Activated CD4-positive, alpha-beta T cell treated with anti-CD3 and anti-CD28 coated beads for 24 hours (primary cell): ENCODE measurements around the gene BMP8A.
"Not testable (repeated sequence)": the region's sequence is repeated elsewhere in the genome, so short reads cannot be mapped to it uniquely, and the experiment has no call there.

Experiments used
- DNase-seq, 2 donors: peaks; one replicate each; pipeline ENCODE4 v3.0.0-alpha.2; 2020; ENCODE audit warnings: low read depth in 2 of 2

The BMP8A gene

DNA sequence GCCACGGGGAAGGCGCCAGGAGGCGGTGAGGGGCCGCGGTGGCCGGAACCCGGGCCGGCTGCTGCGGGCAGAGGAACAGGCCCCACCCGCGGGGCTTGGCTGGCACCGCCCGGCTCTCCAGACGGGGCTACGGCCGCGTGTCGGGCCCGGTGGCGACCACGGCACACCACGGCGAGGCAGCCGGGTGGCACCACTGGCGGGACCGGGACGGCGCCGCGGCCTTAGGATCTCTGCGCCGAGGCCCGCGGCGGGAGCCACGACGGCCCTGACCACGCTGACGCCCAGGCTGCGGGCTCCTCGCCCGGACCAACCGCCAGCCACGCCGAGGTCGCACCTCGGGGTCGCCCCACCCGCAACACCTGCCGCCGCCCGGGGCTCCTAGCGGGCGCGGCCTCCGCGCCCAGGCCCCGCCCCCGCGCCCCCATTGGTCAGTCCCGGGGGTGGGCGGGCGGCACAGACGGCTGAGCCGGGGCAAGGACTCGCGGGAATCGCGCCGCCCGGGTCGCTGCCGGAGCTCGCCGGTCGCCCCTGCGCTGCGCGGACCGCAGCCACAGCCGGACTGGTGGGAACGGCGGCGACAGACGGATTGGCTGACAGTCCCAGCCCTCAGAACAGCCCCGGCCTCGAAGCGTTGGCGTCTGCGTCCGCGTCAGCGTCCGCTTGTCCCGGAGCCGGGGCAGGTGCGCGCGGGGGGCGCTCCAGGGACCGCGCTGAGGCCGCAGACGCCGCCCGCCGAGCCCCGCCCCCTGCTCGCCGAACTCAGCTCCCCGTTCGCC lies at the start of gene BMP8A:
Gene BMP8A (plus strand): TSS at position 491 of the 776 bp plus-strand sequence. CDS start 356 bp downstream, outside the sequence.
- peak; percentile 49 to 50 for DNase-seq

- no peak for DNase-seq
Observed at GRCh38 chr1:39441797-39442196, 49.6 kb upstream of the BMP8A start.

DNA sequence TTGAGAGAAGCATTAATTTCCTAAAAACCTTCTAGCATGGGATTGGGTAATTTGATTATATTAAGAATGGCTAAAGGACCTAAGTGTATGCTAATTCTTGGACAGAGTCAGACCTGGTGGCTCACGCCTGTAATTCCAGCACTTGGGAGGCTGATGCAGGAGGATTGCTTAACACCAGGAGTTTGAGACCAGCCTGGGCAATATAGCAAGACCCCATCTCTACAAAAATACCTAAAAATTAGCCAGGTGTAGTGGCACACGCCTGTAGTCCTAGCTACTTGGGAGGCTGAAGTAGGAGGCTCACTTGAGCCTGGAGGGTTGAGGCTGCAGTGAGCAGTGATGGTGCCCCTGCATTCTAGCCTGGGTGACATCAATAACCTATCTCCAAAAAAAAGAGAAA lies 45.9 kb upstream of the BMP8A start:
- DNase-seq, result no peak

DNA sequence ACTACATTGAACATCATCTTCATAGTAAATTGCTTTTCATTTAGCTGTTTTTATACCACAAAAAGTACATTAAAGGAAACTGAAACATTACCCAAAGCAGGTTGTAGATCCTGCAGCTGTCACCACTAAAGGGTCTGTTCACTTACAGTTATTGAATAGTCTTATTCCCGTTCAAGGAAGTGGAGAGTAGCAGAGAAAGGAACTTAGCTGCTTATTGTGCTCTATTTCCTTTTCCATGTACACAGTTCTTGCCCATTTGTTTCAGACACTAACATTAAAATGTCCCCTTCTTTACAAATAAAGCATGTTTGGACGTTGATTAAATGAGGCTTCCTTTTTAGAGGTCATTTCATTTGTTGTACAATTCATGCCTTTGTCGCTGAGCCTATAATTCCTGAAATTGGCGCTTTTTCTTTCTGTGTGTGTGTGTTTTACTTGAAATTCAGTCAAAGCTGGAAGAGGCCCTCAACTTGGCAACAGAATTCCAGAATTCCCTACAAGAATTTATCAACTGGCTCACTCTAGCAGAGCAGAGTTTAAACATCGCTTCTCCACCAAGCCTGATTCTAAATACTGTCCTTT lies 44.4 kb upstream of the BMP8A start:
- DNase-seq, result no peak

- DNase-seq, result not testable (repeated sequence)
Observed at GRCh38 chr1:39450041-39450440, 41.4 kb upstream of the BMP8A start.

DNA sequence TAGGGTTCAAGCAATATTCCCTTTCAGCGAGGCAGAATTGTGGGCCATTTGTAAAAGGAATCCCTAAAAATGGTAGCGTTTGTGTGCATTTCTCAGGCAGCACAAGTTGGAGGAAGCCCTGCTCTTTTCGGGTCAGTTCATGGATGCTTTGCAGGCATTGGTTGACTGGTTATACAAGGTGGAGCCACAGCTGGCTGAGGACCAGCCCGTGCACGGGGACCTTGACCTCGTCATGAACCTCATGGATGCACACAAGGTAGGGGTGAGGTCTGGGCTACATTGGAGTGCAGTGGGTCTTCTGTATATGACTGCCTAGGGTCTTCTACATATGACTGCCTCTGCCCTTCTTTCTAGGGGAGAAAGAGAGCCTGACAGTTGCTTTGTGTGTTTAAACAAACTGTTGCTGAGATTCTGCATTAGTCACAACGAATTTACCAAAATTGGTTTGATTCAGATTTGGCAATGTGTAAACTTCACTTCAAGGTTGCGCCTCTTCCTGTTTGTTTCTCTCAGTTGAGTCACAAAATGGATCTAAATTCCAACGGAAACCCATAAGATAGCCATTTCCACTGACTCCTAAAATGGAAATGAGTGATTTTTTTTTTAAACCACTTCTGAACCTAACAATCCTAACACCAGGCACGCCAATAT lies 40.4 kb upstream of the BMP8A start:
- DNase-seq, result no peak

DNA sequence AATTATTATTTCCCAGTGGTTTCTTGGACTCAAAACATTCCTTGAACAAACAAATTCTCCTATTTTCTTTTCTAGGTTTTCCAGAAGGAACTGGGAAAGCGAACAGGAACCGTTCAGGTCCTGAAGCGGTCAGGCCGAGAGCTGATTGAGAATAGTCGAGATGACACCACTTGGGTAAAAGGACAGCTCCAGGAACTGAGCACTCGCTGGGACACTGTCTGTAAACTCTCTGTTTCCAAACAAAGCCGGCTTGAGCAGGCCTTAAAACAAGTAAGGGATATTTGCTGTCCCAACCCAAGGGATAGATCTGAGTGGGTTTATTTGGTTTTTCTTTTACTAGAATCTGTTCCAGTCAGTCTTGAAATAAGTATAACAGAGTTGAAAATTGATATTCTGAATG lies 39.4 kb upstream of the BMP8A start:
- no peak for DNase-seq

- DNase-seq, result no peak
Observed at GRCh38 chr1:39452540-39452939, 38.9 kb upstream of the BMP8A start.

- no peak for DNase-seq
Observed at GRCh38 chr1:39453603-39454002, 37.8 kb upstream of the BMP8A start.

GRCh38 chr1:39458991-39459390 lies 32.4 kb upstream of the BMP8A start:
- no peak for DNase-seq

GRCh38 chr1:39462074-39462473 lies 29.4 kb upstream of the BMP8A start:
- DNase-seq, result no peak

DNA sequence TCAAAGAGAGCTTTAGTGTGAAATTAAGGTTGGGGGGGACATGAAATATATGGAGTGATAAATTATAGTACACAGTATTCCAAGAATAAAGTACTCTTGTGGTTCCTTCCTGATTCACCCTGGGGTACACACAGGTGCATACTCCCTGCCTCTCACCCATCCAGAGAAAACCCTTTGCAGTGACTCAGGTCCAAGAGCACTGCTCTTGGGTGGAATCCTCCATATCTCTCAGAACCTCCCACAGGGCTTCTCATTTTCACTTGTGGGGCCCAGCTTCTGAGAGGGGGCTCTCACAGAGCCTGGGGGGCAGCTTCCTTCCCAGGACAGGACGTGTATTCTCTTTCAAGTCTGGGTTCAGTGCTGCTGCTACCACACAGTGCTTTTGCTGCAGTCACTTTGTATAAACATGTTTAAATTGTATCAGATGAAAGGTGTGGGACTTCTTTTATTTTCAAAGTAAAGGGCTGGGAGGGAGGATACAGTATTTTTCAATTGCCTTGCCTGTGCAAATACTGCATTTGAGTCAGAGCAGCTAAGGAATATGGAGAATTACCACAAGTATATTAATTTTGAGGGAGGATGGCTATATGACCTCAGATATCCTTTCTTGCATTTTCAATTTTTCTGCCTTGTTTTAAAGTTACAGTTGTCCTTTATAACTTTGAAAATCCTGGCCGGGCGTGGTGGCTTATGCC lies 24.9 kb upstream of the BMP8A start:
- DNase-seq, result no peak

DNA sequence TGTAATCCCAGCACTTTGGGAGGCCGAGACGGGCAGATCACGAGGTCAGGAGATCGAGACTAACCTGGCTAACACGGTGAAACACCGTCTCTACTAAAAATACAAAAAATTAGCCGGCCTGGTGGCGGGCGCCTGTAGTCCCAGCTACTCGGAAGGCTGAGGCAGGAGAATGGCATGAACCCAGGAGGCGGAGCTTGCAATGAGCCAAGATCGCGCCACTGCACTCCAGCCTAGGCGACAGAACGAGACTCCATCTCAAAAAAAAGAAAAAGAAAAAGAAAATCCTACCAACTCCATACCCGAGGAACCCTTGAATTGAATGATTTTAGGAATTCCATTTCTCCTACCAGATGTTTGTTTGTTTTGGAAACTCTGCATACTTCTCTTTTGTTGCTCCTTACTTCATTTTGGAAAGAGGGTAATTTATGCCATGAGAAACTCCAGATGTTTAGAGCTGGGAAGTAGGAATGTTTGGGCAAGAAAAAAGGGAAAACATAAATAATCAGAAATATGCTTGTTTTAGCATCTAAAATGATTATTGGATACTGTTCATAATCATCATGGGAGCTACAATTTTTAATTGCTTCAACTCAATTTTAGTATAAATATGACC lies 24.2 kb upstream of the BMP8A start:
- not testable (repeated sequence) for DNase-seq

DNA sequence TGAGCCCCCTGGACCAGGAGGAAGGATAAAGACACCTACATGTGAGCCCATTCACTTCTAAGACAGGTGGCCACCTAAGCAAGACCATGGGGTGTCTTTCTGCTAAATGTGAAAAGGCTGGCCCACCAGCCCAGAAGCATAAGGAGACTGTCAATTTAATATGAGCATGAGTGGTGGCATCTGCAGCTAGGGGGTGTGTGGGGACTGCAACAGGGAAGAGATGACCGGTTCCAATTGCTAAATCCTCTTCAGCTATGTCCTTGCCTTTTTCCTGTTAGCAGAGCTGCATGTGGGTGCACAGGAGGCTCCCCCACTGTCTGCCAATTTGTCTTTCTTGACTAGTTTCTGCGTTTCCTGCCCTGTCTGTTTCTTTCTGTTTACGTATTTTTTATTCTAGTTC lies 22.3 kb upstream of the BMP8A start:
- no peak for DNase-seq

DNA sequence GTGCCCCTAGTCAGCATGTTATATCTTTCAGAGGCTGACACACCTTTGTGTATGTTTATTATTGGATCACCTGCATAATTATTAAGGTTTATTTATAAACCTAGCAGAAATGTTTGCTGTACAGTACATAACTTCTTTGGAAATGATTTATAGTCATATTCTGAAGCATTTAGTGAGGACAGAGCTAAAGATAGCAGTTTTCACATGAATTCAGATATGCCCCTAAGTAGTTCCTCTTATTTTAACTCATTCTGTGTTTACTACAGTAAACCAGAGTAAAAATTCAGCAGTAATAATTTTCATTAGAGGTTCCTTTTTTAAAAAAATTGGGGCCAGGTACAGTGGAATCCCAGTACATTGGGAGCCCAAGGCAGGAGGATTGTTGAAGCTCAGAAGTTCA lies 21.4 kb upstream of the BMP8A start:
- no peak for DNase-seq

- DNase-seq, result no peak
Observed at GRCh38 chr1:39472826-39473225, 18.6 kb upstream of the BMP8A start.

DNA sequence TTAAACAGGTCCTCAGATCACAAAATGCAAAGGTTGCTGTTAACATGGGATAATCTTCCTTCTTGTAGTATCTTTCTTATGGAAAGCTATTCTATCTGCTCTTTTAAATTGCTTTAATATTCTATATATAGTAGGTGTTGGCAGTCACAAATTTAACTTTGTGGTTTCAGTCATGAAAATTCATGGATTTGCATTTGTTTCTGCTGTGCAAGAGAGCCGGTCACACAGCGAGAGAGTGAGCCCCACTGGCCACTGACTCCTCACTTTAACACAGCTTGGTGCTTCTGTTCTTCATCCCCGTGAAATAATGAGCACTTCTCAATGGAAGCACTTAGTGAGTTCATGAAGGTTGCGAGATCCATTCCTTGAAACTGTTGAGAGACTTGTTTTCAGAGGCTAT lies 18.1 kb upstream of the BMP8A start:
- DNase-seq, result no peak

GRCh38 chr1:39474810-39475209 lies 16.6 kb upstream of the BMP8A start:
- DNase-seq, result no peak

GRCh38 chr1:39475551-39475950 lies 15.9 kb upstream of the BMP8A start:
- not testable (repeated sequence) for DNase-seq

- DNase-seq, result no peak
Observed at GRCh38 chr1:39478126-39478915, 13.1 kb upstream of the BMP8A start.

DNA sequence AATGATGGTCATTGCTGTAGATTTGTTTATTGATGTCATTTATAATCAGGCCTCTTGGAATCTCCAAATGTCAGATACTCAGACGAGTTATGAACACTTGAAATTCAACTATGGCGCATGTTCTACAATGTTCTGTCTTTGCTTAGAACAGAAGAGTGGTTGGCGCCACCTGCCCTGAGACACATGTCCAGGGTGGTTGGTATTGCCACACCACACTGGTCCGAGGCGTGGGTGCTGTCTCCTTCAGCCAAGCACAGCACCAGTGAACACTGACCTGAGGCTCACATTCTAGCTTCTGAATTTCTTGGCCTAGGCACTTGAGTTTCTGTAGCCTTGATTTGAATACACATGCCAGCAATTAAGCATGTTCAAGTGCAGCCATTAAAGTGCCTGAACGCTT lies 10.1 kb upstream of the BMP8A start:
- DNase-seq, result no peak
